Stimulated activated CD4-positive, alpha-beta T cell treated with anti-CD3 and anti-CD28 coated beads, Interleukin-2, amount 100 ng/mL, for 48 hours (primary cell): ENCODE data around the gene RALB.
"Not testable (repeated sequence)": the region's sequence is repeated elsewhere in the genome, so short reads cannot be mapped to it uniquely, and the experiment has no call there.

Source experiments
- DNase-seq, 2 donors: peaks; one replicate each; pipeline ENCODE4 v3.0.0-alpha.2; 2020

The RALB gene

GRCh38 chr2:120224735-120225548 lies 27.7 kb upstream of the RALB start:
- no peak for DNase-seq

DNA sequence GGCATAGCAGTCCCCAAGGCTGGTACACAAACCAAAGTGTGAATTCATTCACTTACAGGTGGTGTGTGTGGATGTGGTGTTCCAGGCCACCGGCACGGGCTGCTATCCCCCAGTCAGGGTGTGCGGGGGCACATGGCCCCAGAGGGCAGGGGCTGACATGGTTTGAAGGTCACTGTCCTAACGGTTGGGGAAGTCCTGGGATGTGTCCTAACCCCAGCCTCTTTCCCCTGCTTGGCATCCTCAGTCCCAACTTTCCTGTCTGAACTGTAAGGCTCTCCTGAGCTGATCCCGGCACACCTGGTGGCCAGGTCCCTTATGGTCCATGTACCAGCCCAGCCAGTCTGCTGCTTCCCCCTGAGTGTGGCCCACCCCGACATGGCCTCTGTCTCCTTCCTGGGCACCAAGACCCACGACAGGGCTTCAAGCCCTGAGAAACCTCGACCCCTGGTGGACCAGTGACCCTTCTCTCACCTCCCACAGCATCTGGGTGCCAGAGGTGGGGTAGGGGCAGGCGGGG lies 27.0 kb upstream of the RALB start:
- no peak for DNase-seq

- DNase-seq, result no peak
Measured at GRCh38 chr2:120226316-120226715, 26.3 kb upstream of the RALB start.

GRCh38 chr2:120227111-120227991 lies 25.3 kb upstream of the RALB start:
- no peak for DNase-seq

DNA sequence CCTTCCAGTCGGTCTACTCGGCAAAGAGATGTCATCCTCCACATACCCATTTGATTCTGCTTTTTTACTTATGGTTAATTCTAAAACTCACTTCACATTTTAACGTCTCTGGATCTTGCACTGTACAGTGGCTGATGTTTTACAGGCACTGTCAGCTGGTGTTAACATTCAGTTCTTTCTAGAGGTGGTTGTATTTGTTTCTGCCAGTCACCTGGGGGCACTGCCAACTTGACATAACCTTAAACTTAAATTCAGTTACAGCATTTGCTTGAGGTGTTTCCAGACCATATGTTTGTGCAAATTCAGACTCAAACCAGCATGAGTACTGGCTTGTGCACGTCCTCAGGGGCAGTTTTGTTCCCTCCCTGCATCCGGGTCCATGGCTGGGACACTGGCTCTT lies 24.1 kb upstream of the RALB start:
- no peak for DNase-seq

- DNase-seq, result no peak
Measured at GRCh38 chr2:120229341-120229740, 23.3 kb upstream of the RALB start.

DNA sequence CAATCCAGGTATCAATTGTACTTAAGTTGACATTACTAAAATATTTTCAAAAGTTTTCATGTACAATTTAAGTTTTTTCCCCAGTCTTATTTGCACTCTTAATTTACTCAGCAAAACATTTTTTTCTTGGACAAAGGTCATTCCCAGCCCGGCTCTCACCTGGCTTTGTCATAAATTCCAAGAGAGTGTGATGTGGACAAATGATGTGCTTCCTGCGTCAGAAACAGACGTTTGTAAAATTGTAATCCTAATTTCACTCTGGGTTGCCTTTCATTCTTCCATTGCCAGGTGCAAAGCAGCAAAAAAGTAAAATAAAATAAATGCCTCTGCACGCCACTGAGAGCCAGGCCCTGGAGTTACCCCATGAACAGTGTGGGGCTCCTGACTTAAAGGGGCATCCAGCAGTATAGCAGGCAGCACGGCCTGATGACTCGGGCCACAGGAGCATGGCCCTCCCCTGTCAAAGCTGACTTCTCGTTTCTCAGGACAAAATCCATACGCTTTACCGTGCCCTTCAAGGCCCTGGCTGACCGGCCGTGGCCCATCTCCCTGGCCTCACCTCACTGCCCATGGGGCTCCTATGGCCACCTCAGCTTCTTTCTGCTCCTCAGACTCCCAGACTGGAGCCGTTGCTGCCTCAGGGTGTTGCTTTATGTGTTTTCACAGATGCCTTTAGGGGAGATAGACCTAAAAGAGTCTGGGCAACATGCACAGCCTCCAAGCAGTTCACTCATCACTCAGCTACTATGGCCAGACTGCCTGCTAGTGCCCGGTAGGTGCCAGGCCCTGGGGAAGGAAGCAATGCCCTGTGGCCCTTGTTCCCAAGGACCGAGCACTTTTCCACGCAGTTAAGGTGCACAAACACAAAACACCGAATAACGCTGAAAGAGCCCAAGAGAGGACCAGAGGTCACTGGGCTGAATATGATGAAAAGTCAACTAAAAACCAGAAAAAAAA lies 21.9 kb upstream of the RALB start:
- no peak for DNase-seq

DNA sequence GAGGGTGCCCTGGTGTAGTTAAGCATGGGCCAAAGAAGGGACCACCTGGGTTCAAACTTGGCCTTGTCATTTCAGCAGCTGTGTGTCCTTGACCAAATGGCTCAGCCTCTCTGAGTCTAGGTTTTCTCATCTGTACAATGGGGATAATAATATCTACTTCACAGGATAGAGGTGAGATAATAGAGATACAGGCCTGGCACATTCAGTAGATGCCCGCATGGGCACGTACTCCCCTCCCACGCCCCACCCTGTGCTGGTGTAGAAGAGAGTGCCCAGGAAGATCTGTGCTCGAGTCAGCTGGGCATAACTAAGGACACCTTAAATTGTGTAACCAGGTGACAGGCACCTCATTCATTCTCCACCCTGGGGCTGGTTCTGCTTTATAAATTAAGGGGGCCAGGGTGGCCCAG lies 21.1 kb upstream of the RALB start:
- peak in 1 of 2 donors; percentile 30 for DNase-seq

DNA sequence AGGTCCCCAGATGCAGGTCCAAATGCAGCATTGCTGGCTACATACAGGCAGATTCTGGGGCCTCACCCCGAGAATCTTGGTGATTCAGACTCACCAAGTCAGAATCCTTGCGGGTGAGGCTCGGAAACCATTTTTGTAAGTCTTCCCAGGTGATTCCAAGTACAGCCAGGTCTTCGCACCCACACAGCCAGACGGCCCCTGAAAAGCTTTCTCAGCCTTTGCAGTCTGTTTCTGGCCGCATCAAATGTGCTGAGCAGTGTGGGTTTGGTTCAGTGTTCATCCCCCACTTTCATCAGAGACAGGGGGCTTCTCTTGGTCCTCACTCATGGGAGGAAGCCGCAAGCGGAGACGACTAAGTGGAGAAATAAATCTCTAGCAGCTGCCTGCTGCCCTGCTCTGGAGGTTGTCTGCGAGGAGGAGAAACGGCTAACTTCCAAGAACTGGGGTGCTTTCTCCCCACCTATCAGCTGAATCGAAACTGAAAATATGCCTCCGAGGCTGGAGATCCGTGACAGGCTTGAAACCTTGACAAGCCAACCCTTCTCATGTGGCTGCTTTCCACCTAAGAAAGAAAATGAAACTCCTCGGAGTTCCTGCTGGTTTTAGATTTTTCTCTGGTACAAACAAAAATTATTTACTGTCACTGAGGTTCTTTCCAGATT lies 20.5 kb upstream of the RALB start:
- peak; percentile 52 for DNase-seq

DNA sequence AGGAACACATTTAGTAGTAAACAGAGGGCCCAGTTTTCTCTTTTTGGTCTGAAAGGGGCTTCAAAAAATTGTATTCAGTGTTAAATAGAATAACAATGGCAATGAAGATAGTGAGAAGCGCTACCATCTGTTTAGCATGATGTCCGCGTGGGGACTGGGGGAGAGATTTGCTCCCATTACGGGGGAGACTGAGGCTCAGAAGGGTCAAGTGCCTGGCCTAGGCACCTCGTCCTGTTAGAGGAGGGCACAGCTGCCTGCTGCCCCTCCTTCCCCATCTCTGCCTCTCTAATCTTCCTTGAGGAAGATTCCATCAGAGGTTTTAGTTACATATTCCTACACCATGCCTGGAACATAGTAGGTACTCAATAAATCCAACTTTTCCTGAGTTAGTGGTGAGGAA lies 19.4 kb upstream of the RALB start:
- DNase-seq, result no peak

DNA sequence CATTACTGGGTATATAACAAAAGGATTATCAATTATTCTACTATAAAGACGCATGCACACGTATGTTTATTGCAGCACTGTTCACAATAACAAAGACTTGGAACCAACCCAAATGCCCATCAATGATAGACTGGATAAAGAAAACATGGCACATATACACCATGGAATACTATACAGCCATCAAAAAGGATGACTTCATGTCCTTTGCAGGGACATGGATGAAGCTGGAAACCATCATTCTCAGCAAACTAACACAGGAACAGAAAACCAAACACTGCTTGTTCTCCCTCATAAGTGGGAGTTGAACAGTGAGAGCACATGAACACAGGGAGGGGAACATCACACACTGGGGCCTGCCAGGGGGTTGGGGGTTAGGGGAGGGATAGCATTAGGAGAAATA lies 17.5 kb upstream of the RALB start:
- not testable (repeated sequence) for DNase-seq

GRCh38 chr2:120235681-120236080 lies 17.0 kb upstream of the RALB start:
- no peak for DNase-seq

DNA sequence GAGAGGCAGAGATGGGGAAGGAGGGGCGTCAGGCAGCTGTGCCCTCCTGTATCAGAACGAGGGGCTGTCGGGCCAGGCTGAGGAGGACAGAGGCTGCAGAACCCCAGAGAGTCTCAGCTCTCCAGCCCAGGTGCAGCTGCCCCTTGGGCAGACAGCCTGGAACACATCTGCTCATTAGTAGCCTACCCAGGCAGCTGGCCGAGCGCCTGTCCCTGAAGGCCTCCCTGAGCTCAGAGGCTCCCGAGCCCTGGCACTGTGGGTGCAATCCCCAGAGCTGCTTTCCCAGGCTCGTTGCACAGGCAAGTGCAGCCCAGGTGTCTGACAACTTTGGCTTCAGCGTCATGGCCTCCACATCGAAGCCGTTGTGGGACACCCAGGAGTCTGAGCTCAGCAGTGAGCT lies 16.3 kb upstream of the RALB start:
- DNase-seq, result no peak

DNA sequence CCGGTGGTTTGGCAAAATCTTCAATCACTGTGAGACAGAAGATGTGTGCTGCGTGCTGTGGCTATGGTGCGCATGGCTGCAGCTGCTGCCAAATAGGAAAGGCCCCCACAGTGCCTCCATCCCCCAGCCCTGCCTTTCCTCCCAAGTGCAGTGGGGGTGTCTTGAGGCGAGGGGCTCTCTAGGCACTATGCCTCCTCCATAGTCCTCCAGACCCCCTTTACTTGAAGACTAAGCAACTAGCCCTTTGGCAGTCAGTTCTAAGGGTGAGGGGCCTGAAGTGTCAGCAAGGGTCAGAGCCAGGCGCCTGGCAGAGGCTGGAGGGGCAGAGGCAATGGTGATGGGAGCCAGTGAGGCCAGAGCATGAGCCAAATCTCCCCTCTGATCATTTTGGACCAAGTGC lies 15.9 kb upstream of the RALB start:
- DNase-seq, result no peak

DNA sequence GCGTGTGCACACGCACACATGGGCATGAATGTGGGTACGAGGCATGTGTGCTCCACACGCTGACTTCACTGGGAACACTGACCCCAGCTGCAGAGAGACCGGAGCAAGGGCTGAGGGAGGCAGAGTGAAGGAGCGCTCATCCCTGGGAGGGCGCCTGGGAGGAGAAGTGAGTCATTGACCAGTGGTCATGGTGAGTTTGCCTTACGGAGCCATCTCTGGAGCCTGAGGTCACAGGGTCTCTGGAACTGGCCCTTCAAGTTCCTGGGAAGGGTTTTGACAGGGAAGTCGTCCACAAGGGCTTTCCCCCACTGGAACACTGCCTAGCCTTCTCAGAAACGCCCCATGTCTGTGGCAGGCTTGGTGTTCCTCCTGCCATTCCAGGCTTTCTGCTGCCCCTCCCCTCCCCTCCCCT lies 15.2 kb upstream of the RALB start:
- no peak for DNase-seq

- DNase-seq, result no peak
Measured at GRCh38 chr2:120238728-120239487, 13.7 kb upstream of the RALB start.

DNA sequence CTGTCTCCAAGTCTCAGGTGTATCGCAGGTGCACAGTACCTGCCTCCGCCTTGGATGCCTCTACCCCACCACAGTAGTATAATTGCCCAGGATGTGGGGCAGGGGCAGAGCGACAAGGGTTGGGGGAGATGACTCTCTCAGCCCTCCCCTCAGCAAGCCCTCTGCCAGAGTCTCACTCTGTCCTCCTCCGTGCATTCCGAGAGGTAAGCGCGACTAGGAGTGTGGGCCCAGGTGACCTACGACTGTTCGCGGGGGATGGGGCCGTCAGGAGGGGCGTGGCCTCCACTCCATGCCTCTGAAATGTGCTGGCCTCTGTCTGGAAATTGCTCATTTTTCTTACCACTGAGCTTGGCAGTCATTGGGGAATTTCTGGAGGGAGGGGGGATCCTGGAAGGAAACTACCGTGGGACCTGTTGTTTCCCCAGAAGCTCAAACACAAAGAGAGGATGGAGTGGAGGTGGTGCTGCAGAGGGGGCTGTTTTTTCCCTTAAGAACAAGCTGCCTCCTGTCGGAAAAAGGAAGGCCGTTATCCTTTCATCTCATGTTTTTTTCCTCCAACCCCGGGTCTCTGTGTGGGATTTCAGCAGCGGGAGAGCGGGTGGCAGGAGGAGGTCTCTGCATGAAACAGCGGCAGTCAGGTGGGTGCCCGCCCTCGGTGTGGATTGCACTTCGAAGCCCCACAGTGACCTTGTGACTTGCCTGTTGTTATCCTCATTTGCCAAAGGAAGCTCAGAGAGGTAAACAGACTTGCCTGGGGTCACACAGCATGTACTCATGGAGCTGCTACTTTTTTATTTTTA lies 13.0 kb upstream of the RALB start:
- DNase-seq, result no peak

GRCh38 chr2:120240901-120241429 lies 11.7 kb upstream of the RALB start:
- no peak for DNase-seq

- DNase-seq, result no peak
Measured at GRCh38 chr2:120241684-120242083, 11.0 kb upstream of the RALB start.

DNA sequence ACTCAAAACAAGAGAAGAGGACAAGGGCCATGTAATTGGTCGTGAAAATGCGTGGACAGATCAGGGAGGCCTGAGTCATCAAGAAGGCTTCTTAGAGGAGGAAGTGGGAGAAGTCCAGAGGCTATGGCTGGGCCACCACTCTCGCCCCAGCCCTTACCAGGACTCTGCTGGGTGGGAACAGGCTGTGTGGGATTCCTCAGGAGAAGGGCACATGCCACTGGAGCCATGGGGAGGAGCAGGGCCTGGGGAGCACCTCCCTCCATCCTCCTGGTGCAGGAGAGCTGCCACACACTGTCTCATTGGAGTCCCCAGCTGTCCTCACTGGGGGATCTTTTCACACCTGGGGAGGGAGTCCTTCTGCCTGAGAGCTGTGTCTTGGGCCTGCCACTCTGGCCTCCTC lies 9.4 kb upstream of the RALB start:
- no peak for DNase-seq
